ENCODE measurements around the gene FBXL15.

The FBXL15 gene

DNA sequence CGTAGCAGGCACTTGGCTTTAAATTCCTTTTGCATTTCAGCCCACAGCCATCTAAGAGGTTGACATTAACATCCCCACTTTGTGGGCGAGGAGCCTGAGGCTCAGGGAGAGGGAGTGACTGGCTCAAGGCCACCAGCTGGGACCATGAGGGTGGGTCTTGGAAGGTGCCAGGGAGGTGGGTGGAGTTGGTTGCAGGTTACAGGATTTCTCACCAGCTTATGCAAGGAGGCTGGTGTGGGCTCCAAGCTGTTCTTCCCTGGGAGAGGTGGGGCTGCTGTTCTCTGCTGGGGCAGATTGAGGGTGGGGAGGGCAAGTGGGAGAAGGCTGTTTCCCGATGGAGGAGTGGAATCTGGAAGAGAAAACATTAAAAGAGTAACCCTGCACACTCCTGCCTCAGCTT, 44.8 kb downstream of the FBXL15 start:
- TF ChIP-seq NFIC (IDR thresholded peaks at IDR 0.05), result no peak
- no peak for TF ChIP-seq YY1 (IDR thresholded peaks at IDR 0.05; ENCODE audit: low read depth)
- no peak for TF ChIP-seq FOXM1 (IDR thresholded peaks at IDR 0.05; ENCODE audit: borderline replicate concordance, low read depth)
- TF ChIP-seq MAX (IDR thresholded peaks at IDR 0.05), result no peak
- TF ChIP-seq RAD21 (IDR thresholded peaks at IDR 0.05; ENCODE audit: low read depth), result no peak
- no peak for TF ChIP-seq TAF1 (IDR thresholded peaks at IDR 0.05; ENCODE audit: low read depth)
- TF ChIP-seq CREB1 (IDR thresholded peaks at IDR 0.05; ENCODE audit: low read depth), result no peak
- TF ChIP-seq CEBPB (IDR thresholded peaks at IDR 0.05), result no peak
- no peak for TF ChIP-seq EGR1 (IDR thresholded peaks at IDR 0.05)
- TF ChIP-seq, protein P1, sequence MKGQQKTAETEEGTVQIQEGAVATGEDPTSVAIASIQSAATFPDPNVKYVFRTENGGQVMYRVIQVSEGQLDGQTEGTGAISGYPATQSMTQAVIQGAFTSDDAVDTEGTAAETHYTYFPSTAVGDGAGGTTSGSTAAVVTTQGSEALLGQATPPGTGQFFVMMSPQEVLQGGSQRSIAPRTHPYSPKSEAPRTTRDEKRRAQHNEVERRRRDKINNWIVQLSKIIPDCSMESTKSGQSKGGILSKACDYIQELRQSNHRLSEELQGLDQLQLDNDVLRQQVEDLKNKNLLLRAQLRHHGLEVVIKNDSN (IDR thresholded peaks at IDR 0.05), result no peak
- no peak for TF ChIP-seq ZBTB7A (IDR thresholded peaks at IDR 0.05; ENCODE audit: low read depth)
- TF ChIP-seq REST (IDR thresholded peaks at IDR 0.05; ENCODE audit: low read depth), result no peak
- TF ChIP-seq TCF12 (IDR thresholded peaks at IDR 0.05; ENCODE audit: low read depth), result no peak

DNA sequence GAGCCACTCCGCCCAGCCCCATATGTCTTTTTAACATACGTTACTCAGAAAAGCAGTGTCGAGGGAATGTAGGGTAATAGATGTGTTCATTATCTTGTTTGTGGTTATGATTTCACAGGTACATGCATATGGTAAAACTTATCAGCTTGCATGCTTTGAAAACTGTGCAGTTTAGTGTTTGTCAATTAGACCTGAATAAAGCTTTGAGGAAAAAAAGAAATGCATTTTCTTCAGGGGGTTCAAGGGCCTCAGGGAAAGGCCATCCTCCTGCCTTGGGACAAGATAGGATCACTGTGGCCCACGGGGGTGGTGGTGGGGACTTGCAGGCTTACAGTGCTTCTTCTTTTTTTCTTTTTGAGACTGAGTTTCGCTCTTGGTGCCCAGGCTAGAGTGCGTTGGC, 46.7 kb downstream of the FBXL15 start:
- TF ChIP-seq EGR1 (IDR thresholded peaks at IDR 0.05) (no peak), FOXM1 (IDR thresholded peaks at IDR 0.05; ENCODE audit: borderline replicate concordance, low read depth) (no peak), MAX (IDR thresholded peaks at IDR 0.05) (no peak), TCF12 (IDR thresholded peaks at IDR 0.05; ENCODE audit: low read depth) (no peak), TEAD4 (IDR thresholded peaks at IDR 0.05) (no peak), RAD21 (IDR thresholded peaks at IDR 0.05; ENCODE audit: low read depth) (no peak), NFIC (IDR thresholded peaks at IDR 0.05) (no peak), YY1 (IDR thresholded peaks at IDR 0.05; ENCODE audit: low read depth) (no peak), REST (IDR thresholded peaks at IDR 0.05; ENCODE audit: low read depth) (no peak), EP300 (IDR thresholded peaks at IDR 0.05; ENCODE audit: borderline replicate concordance) (no peak), CREB1 (IDR thresholded peaks at IDR 0.05; ENCODE audit: low read depth) (no peak), TAF1 (IDR thresholded peaks at IDR 0.05; ENCODE audit: low read depth) (no peak), ZBTB7A (IDR thresholded peaks at IDR 0.05; ENCODE audit: low read depth) (no peak)
- TF ChIP-seq, protein P1 (IDR thresholded peaks at IDR 0.05), result no peak

DNA sequence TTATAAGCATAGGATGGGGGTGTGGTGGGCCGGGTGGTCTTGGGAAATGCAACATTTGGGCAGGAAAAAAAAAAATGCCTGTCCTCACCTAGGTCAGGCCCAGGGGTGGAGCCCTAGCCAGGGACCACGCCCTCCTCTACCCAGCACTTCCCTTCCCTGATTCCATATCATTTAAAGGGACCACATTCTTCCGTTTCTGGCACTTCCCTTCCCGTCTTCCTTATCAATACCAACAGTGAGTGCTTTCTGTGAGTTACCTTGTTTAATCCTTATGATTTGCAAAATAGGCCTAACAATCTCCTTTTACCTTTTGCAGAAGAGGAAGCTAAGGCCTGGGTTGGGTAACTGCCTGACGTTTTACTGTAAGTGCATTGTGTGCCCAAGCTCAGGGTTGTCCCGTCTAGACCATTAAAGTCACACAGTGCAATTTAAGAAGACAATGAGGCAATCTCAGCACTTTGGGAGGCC, 47.4 kb downstream of the FBXL15 start:
- TF ChIP-seq, protein P1 (IDR thresholded peaks at IDR 0.05), result no peak
- TF ChIP-seq REST (IDR thresholded peaks at IDR 0.05; ENCODE audit: low read depth) (no peak), FOXM1 (IDR thresholded peaks at IDR 0.05; ENCODE audit: borderline replicate concordance, low read depth) (no peak), RAD21 (IDR thresholded peaks at IDR 0.05; ENCODE audit: low read depth) (no peak), TCF12 (IDR thresholded peaks at IDR 0.05; ENCODE audit: low read depth) (no peak), MAX (IDR thresholded peaks at IDR 0.05) (no peak), TAF1 (IDR thresholded peaks at IDR 0.05; ENCODE audit: low read depth) (no peak), NFIC (IDR thresholded peaks at IDR 0.05) (no peak), TEAD4 (IDR thresholded peaks at IDR 0.05) (no peak), CEBPB (IDR thresholded peaks at IDR 0.05) (no peak)

- TF ChIP-seq EGR1 (IDR thresholded peaks at IDR 0.05), result no peak
Observed at GRCh38 chr10:102468683-102469082, 48.0 kb downstream of the FBXL15 start.

Measured in Ishikawa (cell line).